Activated CD8-positive, alpha-beta memory T cell treated with anti-CD3 and anti-CD28 coated beads for 36 hours (primary cell): ENCODE measurements around the gene FOXC1. TPM values are rescaled to one million over a fixed set of nuclear protein-coding genes. Genes with fewer than 3 reads are reported as not detected.

Experiments
- CTCF ChIA-PET: fragments of 350-600 bp; sonication (Branson Sonifier 250); formaldehyde crosslinking; loops from one replicate; lab custom pipeline; 2021; ENCODE audit warnings: antibody characterized with exemption; lab: Charles Lee
- POLR2A ChIA-PET: fragments of 350-600 bp; sonication (Branson Sonifier 250); formaldehyde crosslinking; loops from one replicate; lab custom pipeline; 2021; ENCODE audit warnings: antibody characterized with exemption; lab: Charles Lee
- total RNA-seq, 2 experiments: library from RNA; stranded (reverse); gene quantifications; one replicate each; pipeline ENCODE4 v1.2.3, GENCODE V29; 2021

The FOXC1 gene
- total RNA-seq, 2 experiments from 2014 or later: 0.08 to 0.13 TPM

DNA sequence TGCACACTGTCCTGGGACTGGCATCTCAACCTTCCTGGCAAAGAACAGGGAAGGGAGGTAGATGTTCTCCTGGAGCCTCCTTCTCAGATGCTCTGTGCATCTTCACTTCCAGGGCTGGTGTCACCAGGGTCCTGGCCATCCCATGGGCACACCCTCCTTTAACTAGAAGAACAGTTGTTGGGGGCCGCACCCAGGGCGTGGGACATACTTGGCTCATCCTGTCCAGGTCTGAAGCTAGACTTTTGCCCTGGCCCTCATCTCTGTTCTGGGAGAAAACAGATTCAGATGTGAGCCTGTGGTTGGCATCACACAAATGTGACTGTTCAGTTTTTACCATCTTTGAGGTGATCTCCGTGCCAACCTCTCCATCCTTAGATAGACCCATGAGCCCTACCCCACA is 41.6 kb downstream of the FOXC1 start:
- POLR2A ChIA-PET: no interaction called here
- CTCF ChIA-PET: no interaction called here

DNA sequence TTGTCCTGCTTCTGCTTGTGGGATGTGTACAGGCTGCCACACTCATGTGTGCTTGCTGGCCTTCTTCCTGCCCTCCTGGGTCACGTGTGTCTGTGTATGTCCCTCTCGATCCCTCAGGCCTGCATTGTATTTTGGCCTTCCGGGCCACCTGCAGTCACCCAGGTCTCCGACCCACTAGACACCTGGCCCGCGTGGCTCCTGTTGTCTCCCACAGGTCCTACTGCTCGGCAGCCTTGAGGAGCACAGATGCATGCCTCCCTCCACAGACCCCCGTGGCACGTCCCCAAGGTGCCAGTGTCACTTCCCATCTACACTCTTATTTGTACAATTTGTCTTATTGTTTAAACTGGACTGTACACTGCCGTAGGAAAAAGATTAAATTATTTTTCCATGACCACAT is 43.1 kb downstream of the FOXC1 start:
- ChIA-PET POLR2A (no interaction called here), CTCF (no interaction called here)

DNA sequence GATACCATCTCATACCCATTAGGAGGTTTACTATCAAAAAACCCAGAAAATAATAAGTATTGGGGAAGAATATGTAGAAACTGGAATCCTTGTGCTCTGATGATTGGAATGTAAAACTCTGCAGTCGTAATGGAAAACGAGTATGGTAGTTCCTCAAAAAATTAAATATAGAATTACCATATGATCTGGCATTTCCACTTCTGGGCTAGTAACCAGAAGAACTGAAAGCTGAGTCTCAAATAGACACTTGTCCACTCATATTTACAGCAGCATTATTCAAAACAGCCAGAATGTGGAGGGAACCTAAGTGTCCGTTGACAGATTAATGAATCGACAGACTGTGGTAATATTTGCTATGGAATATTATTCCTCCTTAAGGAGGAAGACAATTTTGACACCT is 44.3 kb downstream of the FOXC1 start:
- ChIA-PET POLR2A (no interaction called here), CTCF (no interaction called here)

DNA sequence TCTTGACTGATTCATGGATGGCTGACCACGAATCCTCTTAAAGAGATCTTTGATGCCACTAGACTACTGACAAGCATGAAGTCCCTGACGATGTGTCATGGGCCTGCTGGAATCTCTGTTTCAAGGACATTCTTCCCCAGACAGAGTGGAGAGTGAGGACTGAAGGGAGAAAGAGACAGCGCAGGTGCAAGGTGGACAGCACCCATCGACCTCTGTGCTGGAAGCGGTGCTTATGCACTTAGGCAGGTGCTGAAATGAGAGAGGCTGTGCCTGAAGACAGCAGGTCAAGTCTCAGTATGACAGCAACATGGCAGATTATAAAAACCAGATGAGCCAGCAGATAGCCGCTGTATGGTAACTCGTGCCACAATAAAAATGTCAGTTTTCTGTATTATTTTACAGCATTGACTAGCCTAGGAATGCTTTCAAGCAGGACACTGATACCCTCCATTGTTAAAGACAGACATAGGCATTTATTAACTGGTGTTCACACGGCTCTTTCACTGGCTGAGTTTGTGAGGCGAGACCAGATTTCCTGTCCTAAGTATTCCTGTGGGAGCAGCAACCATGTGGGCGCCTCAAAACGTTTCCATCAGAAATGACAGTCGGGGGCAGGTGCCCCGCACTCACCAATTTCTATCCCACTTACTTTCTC is 47.5 kb downstream of the FOXC1 start:
- POLR2A ChIA-PET: no interaction called here
- CTCF ChIA-PET: interaction anchor here (0.7 kb wide), 1 partner anchor 478 kb away, joined by 7 read pairs; no protein-coding TSS in a partner anchor

DNA sequence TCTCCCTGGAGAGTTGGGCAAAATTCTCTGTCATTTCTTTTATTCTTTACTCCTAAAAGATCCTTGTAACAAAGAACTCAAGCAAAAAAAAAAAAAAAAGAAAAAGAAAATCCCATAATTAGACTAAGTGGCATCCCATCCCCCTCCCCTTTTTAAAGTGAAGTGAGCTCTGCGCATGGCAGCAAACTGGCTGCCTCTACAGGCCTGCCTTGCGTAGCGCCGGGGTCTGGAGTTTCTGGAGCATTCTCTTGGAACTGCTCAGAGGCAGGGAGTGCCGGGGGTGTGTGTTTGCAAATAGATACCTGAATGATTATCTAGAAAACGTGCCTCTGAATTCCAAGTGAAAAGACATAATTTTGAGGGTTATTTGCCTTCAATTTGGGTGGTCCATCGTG is 48.1 kb downstream of the FOXC1 start:
- ChIA-PET CTCF (interaction anchor here (0.7 kb wide), 1 partner anchor 477 kb away, joined by 7 read pairs; no protein-coding TSS in a partner anchor), POLR2A (no interaction called here)

DNA sequence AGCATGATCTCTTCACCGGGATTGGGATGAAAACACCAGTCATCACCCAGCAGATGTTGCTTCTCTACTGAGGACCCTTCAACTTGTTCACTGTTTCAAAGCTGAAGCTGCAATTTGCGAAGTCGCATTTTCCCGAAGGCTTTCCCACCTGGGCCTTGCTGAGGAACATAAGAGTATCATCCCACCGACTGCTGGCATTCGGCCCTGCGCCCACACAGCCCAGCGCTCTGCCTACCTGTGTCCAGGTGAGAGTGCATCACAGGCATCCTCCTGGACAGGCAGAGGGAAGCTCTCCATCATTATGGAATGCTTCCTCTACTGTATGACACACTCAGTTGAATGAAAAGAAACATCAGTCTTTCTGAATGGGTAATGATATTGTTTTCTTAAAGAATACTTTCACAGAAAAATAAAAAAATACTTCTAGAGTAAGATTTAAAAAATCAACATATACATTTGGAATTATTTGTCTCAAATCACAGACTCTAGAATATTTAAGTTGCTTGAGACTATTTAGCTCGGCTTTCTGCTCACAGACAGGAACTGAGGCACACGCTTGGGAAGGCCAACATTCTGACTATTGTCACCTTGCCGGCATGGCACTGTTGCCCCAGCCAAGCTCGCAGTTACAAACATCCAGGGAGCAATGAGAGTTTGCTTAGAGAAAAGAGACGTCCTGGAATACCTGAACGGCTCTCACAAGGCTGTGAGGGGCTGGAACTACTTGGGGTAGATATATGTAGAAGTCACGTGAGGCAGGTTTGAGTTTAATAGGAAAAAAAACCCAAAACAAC is 48.7 kb downstream of the FOXC1 start:
- CTCF ChIA-PET: interaction anchor here (0.7 kb wide), 1 partner anchor 477 kb away, joined by 7 read pairs; no protein-coding TSS in a partner anchor

DNA sequence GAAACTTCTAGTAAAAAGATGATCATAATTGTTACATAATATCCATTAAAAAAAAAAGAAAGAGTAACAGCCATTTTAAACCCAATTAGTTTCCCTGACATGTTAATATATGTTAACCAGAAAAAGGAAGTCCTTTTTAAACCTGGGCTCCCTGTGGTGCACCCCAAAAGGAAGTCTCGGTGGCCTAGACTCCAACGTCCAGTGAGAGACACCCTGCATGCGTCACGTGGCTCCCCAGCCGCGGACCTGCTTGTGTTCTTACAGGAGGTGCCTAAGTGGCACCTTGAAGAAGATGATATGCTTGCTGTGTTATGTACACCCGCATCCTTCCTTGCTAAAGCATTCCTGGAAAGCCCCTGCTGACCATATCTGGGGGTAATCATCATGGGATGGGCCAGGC is 50.1 kb downstream of the FOXC1 start:
- ChIA-PET POLR2A (no interaction called here), CTCF (no interaction called here)

More for the DNA sequence above, 48.7 kb downstream of the FOXC1 start:
- POLR2A ChIA-PET: no interaction called here

DNA sequence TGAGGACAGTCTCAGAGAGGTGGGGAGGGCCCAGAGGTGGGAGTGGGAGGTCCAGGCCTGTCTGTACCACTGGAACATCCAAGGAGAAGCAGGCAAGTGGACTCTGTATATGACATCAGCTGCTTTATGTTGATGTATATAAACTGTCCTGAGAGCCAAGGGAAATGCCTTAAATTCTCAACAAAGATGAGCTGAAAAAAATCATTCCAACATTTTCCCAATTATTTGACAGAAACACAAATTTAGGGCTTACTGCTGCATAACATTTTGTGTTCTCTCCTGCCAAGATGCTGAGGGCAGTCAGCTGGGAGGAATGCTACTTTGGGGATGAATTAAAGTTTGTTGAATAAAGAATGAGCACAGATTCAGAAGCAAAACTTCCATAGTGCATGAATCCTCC is 52.8 kb downstream of the FOXC1 start:
- CTCF ChIA-PET: no interaction called here

More for the DNA sequence above, 52.8 kb downstream of the FOXC1 start:
- POLR2A ChIA-PET: no interaction called here

Other genes with a start within 250 kb of the FOXC1 start
- not detected for gene FOXF2, start 220.3 kb upstream of the FOXC1 start, total RNA-seq